ENCODE measurements around the gene MOB4.
A peak's percentile ranks its signal among the peaks of the same experiment; 100 is the strongest.
"Not testable (repeated sequence)": the region's sequence is repeated elsewhere in the genome, so short reads cannot be mapped to it uniquely, and the experiment has no call there.

The MOB4 gene

GRCh38 chr2:197515315-197515738, 539 bp upstream of the MOB4 start:
- DNase-seq = no peak

- peak; percentile 22 for DNase-seq
These were observed 511 bp downstream of the MOB4 start for GRCh38 chr2:197516393-197516761.

- DNase-seq = no peak
These were observed 1.3 kb downstream of the MOB4 start for GRCh38 chr2:197517150-197517549.

- DNase-seq = no peak
These were observed 22.5 kb downstream of the MOB4 start for GRCh38 chr2:197538412-197538811.

GRCh38 chr2:197539734-197540133, 23.9 kb downstream of the MOB4 start:
- no peak for DNase-seq

GRCh38 chr2:197543206-197543605, 27.3 kb downstream of the MOB4 start:
- no peak for DNase-seq

GRCh38 chr2:197547163-197547900, 31.5 kb downstream of the MOB4 start:
- no peak for DNase-seq

GRCh38 chr2:197548582-197548981, 32.7 kb downstream of the MOB4 start:
- no peak for DNase-seq

GRCh38 chr2:197551260-197551659, 35.4 kb downstream of the MOB4 start:
- DNase-seq = not testable (repeated sequence)

- no peak for DNase-seq
These were observed 39.6 kb downstream of the MOB4 start for GRCh38 chr2:197555467-197555866.

- no peak for DNase-seq
These were observed 40.6 kb downstream of the MOB4 start for GRCh38 chr2:197556456-197556855.

GRCh38 chr2:197558393-197558792, 42.5 kb downstream of the MOB4 start:
- DNase-seq = no peak

- DNase-seq = no peak
These were observed 43.8 kb downstream of the MOB4 start for GRCh38 chr2:197559681-197560080.

GRCh38 chr2:197560146-197560665, 44.3 kb downstream of the MOB4 start:
- DNase-seq = no peak

- no peak for DNase-seq
These were observed 55.9 kb downstream of the MOB4 start for GRCh38 chr2:197571627-197572271.

- no peak for DNase-seq
These were observed 57.7 kb downstream of the MOB4 start for GRCh38 chr2:197573608-197574007.

GRCh38 chr2:197575987-197576386, 60.1 kb downstream of the MOB4 start:
- DNase-seq = no peak

- DNase-seq = no peak
These were observed 60.8 kb downstream of the MOB4 start for GRCh38 chr2:197576631-197577030.

GRCh38 chr2:197577446-197577845, 61.6 kb downstream of the MOB4 start:
- DNase-seq = no peak

- not testable (repeated sequence) for DNase-seq
These were observed 62.4 kb downstream of the MOB4 start for GRCh38 chr2:197578294-197578693.

- DNase-seq = not testable (repeated sequence)
These were observed 64.3 kb downstream of the MOB4 start for GRCh38 chr2:197580166-197580565.

GRCh38 chr2:197587255-197587654, 71.4 kb downstream of the MOB4 start:
- DNase-seq = not testable (repeated sequence)

- no peak for DNase-seq
These were observed 75.6 kb downstream of the MOB4 start for GRCh38 chr2:197591339-197592072.

GRCh38 chr2:197596766-197597165, 80.9 kb downstream of the MOB4 start:
- no peak for DNase-seq

Measured in NCI-H2029 treated with DMSO at 0.1 percent for 48 hours (cell line).